Neural progenitor cell (in vitro differentiated cells): ENCODE results near the gene IL5.

Experiments
- CTCF ChIP-seq: fragments of 200-600 bp; sonication (generic); IDR thresholded peaks from 2 replicates; pipeline ENCODE4 v1.5.1; 2017; ENCODE audit warnings: antibody characterized with exemption, mild to moderate bottlenecking
- EZH2 ChIP-seq: fragments of 200-600 bp; sonication (generic); IDR thresholded peaks from 2 replicates; pipeline ENCODE4 v1.6.1; 2017; ENCODE audit warnings: antibody characterized with exemption, mild to moderate bottlenecking, moderate library complexity

DNA sequence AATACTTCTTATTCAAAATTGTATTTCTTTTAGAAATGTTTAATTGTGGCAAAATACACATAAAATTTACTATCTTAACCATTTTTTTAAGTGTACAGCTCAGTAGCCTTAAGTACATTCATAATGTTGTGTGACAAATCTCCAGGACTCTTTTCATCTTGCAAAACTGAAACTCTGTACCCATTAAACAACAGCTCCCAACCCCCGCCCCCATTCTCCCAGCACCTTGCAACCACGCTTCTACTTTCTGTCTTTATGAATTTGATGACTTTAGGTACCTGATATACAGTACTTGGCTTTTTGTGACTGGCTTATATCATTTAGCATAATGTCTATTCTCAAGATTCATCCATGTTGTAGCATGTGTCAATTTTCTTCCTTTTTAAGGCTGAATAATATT lies 2.8 kb upstream of the IL5 start:
- TF ChIP-seq CTCF (no peak), EZH2 (no peak)
